NCI-H774 (cell line): ENCODE measurements around the gene NUDT16L1.

ENCODE experiments used
- DNase-seq: peaks from one replicate; lab custom pipeline; 2025; lab: John Stamatoyannopoulos, UW

Gene NUDT16L1

GRCh38 chr16:4694642-4695451 lies 1.5 kb downstream of the NUDT16L1 start:
- DNase-seq, result no peak

- DNase-seq, result no peak
These were observed 2.3 kb downstream of the NUDT16L1 start for GRCh38 chr16:4695473-4696171.

DNA sequence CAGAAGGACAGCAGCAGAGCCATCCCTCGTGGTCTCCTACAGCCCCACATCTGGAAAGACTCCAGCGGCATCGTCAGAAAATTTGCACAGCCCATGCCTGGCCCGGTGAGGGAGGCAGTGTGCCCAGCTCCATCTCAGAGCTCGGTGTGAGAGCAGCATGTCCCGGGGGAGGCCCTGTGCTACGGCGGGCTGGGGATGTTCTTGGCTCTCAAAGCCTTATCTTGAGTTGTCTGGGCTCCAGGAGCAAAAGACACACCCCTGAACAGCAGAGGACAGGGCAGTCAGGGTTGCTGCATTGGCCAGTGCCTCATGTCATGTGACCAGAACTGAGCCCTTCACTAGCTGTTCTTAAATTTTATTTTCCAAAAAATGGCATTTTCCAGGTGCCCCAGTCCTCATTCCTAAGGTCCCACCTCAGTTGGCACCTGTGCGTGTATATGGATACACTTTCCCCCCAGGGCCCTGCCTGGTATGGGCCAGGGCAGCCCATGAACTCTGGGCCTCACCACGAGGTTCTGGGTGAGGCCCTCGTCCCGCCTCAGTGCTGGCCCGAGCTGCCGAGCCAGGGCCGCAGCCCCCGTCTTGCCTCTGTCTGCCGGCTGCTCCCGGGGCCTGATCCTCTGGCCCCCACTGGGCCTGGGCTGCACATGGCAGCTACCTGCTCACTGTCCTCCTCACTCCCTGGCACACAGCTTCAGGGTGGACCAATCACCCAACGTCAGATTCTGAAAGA lies 3.0 kb downstream of the NUDT16L1 start:
- DNase-seq, result no peak

DNA sequence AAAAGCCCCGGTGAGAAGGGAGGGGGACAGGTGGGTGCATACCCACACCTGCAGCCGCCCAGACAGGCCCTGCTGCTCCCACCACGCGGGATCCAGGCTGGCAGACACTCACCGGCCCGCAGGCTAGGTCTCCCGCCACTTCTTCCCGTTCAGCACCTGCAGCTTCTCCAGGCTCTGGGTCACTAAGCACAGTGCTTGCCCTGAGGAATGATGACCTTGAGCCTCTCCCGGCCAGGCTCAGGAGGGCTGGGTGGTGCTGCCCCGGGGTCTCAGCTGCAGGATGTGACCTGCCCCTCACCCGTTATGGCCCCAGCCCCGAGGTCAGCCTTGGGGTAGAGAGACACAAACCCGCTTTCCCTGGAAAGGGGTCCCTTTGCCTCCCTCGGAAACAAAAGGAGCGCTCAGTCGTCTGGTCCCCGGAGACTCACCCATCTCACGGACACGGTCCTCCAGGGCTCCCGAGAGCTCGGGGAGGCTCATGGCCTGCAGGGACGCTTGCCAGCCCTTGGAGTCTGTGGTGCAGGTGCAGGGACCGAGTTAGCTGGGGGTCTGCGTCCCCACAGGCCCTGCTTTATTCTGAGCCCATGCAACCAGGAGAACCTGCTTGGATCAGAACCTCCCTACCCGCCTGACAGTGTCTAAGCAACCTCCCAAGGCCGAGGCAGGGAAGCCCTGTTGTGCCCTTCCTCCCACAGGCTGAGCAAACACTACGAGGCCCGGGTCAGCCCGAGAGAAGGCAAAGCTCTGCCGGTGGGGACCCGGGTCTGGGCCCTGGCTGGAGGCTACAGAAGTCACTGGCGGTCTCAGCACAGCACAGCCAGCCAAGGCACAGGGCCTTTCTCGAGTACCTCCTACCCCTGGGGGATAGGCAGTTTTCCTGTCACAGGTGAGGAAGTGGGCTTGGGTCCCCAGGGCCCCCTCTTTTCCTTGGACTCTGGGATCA lies 3.8 kb downstream of the NUDT16L1 start:
- DNase-seq, result no peak

DNA sequence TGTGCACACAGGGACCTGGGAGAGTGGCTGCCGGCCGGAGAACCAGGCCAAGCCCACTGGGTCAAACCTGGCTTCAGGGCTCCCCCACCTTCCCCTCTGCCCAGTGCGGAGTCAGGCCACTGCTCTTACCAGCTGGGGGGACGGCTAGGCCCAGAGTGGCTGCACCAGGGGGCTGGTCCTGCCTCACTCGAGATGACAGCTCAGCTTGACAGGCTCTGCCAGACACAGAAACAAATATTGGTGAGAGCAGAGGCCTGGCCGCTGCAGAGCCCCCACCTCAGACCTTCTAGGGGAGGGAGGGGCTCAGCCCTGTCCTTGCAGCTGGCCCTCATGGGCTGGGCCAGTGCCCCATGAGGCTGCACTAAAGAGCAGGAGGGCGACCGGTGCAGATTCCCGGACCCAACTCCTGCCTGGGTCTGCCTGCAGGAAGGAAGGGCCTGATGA lies 4.5 kb downstream of the NUDT16L1 start:
- DNase-seq, result no peak

DNA sequence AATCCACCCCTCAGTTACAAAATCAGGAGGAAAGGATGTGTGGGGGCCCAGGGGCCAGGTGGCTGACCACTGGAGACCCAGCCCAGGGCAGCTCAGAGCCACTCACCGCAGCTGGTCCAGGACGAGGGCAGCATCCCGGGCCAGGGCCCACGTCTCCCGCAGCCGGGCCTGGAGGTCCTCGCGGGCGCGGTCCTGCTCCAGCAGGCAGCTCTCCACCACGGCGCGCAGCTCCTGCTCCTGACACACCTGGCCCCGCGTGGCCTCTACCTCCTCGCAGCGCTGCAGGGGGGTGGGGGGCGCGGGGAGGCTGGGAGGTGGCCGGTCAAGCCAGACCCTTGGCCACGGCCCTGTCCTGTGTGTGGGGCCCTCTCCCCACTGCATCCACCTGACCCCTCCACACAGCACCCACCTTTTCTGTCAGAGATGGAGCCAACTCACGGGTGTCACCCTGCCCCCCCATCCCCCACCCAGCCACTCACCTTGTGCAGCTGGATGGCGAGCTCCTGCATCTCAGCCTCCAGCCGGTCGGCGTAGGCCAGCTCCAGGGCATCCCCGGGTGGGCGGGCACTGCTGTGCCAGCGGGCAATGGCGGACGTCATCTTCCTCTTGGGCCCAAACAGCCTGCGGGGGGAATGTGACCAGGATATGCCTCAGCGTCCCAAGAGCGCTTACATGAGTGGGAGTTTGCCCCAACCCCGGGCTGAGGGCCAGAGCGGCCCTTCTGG lies 5.1 kb downstream of the NUDT16L1 start:
- DNase-seq, result no peak

DNA sequence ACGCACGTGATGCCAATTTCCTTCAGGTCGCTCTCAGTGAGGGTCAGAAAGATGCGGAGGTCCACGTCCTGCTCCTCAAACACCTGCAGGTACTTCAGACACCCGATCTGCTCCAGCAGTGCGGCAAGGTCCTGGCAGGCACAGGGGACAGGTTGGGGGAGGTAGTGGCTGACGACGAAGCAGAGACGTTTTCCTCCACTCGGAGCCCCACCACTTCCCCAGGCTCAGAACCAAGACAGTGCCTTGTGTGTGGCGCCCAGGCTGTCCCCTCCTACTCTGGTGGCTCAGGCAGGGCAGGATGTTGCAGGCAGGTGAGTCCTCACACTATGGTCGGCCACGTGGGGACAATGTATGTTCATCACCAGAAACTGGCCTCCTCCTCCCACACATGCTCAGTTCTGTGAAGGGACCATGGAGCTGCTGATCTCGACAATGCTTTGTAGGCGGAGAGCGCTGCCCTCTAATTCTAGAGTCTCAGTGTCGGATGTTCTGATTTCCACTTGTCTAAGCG lies 5.7 kb downstream of the NUDT16L1 start:
- no peak for DNase-seq

DNA sequence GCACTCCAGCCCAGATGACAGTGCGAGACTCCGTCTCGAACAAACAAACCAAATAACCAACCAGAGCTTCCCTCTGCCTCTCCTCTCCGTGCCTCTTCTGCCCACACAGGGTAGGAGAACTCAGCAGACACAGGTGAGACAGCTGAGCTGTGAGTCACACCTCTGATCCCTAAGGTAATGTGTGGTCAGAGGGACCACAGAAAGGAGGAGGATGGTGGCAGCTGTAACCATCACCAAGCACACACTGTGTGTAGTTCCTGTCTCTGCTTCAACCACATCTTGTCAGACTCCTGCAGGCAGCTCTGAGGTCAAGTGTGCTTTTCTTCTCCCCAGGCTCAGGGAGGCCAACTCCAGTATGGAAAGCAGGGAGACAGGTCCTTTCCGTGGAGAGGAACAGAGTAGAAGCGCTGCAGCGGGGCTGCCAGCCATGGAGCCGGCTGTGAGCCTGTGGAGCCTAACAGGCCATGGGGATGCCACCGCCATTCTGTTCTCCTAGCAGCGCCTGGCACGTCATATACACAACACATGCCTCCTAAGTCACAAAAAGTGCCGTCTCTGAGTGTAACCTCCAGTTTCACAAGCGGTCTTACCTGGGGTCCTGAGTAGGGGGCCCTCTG lies 7.1 kb downstream of the NUDT16L1 start:
- no peak for DNase-seq

DNA sequence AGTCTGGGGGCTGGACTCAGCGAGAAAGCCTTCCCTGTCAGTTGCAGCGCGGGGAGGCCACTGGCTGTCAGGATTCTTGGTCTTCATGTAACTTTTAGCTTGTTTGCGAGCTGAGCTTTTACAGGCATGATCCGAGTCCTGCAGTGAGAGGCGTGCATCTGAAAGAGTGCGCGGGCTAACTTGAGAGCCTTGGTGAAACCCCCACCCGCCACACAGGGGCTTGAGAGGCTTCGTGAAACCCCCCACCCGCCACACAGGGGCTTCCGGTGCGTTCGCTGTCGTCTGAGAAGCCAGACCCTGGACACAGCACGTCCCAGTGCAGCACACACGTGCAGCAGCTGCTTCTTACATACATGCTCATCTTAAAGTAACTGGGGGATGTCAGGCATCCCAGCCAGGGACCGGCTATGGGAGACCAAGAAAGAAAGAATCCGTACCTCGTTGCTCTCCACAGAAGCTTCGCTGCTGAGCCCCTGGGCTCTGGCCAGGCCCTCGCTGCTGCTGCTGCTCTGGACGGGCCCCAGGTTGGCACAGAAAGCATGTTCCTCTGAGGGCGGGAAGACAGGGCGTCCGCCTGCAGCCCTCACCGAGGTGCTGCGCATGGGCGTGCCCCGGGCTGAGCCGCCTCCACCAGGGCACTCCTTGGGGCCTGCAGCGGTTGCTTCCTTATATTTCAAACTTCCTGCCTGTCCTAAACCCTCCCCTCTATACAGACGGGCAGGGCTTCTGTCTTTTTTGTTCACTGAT lies 7.8 kb downstream of the NUDT16L1 start:
- DNase-seq, result no peak

DNA sequence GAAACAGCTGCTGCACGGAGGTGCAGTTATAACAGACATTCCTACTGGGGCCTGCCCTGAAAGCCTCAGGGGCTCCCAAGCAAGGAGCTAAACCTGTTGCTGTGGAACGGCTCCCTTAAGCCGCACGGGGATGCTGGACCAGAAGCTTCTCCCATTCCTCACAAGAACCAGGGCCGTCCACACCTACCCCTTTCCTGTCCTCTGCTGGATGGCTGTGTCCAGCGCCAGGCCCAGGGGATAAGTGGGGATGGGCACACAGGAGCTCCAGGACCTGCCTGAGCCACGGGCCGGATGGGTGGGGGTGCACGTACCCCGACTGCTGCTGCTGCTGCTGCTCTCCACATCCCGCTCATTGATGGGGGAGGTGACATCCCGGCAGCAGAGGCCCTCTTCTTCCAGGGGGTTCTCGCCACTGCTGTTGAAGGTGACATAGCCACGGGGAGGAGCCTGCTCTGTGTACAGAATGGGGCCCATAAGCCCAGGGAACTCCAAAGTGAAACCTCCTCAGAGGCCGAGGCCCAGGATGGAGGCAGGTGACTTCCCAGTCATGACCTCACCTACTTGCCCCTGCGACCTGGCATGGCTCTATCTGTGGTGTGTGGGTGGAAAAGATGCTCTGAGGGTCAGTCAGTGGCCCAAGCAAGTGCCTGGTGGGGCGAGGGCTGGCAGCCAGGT lies 8.6 kb downstream of the NUDT16L1 start:
- DNase-seq, result no peak

GRCh38 chr16:4702466-4702808 lies 9.1 kb downstream of the NUDT16L1 start:
- no peak for DNase-seq

GRCh38 chr16:4703906-4704305 lies 10.5 kb downstream of the NUDT16L1 start:
- no peak for DNase-seq

- DNase-seq, result no peak
These were observed 11.1 kb downstream of the NUDT16L1 start for GRCh38 chr16:4704491-4704890.

- DNase-seq, result no peak
These were observed 11.6 kb downstream of the NUDT16L1 start for GRCh38 chr16:4704913-4705312.

DNA sequence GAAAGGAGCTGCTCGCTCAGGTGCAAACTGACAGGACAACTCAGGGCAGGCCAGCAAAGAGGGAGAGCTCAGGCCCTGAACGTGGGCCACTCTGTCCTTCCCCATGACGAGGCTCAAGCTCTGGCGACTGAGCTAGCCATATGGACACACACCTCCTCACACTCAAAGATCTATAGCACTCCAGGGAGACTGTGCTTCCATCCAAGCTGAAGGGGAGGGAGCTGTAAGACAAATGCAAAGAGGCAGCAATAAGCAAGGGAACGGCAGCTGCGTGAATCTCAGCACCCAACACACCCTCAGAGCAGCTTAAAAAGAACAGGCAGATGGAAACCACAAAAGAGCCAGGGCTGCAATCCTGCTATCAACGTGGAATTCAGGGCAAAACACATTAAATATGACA lies 13.5 kb downstream of the NUDT16L1 start:
- no peak for DNase-seq

DNA sequence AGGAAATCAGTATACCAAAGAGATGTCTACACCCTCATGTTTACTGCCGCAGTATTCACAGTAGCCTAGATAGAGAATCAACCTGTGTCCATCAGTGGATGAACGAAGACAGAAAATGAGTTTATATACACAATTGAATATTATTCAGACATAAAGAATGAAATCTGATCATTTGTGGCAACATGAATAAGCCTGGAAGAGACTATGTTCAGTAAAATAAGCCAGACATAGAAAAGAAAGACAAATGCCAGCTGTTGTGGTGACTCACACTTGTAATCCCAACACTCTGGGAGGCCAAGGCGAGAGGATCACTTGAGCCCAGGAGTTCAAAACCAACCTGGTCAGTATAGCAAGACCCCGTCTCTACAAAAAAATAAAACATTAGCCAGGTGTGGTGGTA lies 16.1 kb downstream of the NUDT16L1 start:
- no peak for DNase-seq

- no peak for DNase-seq
These were observed 20.5 kb downstream of the NUDT16L1 start for GRCh38 chr16:4713663-4714501.

GRCh38 chr16:4714996-4715395 lies 21.6 kb downstream of the NUDT16L1 start:
- DNase-seq, result no peak
